ENCODE measurements around the gene MADD. TPM values are rescaled to one million over a fixed set of nuclear protein-coding genes. Genes with fewer than 3 reads are reported as not detected.

Gene MADD
- total RNA-seq, 1 donor from 2014 or later = 40.9 TPM

DNA sequence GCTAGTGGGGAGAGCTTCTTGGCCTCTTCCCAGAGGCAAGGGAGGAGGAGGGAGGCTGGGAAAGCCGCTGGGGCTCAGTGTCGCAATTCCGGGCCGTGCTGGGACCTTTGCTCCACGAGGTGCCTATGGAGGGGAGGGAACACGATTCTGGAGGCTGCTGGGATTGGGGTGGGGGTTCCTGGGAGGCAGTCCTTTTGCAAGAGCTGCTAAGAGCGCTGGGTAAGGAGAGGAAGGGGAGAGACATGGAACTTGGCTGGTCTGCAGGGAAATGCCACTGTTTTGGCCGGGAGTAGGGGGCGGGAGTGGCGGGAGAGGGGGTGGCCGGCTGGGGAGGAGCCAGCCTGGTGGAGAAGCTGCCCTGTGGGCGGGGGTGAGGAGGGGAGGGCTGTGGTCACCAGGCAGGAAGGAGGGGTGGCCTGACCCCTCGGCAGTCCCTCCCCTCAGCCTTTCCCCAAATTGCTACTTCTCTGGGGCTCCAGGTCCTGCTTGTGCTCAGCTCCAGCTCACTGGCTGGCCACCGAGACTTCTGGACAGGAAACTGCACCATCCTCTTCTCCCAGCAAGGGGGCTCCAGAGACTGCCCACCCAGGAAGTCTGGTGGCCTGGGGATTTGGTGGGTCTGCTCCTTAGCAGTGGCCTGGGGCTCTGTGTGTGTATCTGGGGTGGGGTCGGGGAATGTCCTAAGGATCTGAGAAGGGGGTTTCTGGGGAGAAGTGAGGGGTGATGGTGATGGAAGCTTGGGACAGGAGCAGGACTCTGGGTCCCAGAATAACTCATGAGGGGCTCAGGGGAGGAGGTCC, 12.2 kb upstream of the MADD start, which contains the start of gene NR1H3:
Gene NR1H3, plus strand, starts transcription at position 480 of the 800 bp plus-strand sequence. CDS start 1,221 bp downstream, outside the sequence.
- intact Hi-C loops (cut with micrococcal nuclease) = no loop called here
- DNase-seq = peak; percentile 86
- peaks cover 73% of the 10 kb centered on the region for H3K4me1 ChIP-seq

GRCh38 chr11:47258317-47258902, 11.5 kb upstream of the MADD start:
- peak overlapping the region; percentile 85 for H3K27ac ChIP-seq (replicated peaks)
- no peak for TF ChIP-seq CTCF (IDR thresholded peaks at IDR 0.05; ENCODE audit: borderline replicate concordance)
- H3K4me3 ChIP-seq = peak overlapping the region; percentile 64
- intact Hi-C loops (cut with micrococcal nuclease) = no loop called here
- H3K4me1 ChIP-seq = peaks cover 69% of the 10 kb centered on the region
- H3K27me3 ChIP-seq (ENCODE audit: low read depth) = no peaks in the 10 kb centered on the region
- H3K9me3 ChIP-seq (replicated peaks) = no peaks in the 10 kb centered on the region
- H3K36me3 ChIP-seq = peaks cover 7% of the 10 kb centered on the region
- DNase-seq = no peak

More for the DNA sequence above, 12.2 kb upstream of the MADD start, which contains the start of gene NR1H3:
- Histone ChIP-seq H3K36me3 (peaks cover 7% of the 10 kb centered on the region), H3K4me3 (peak within 1 kb of the TSS; percentile 64), H3K27ac (replicated peaks) (peak within 1 kb of the TSS; percentile 85), H3K9me3 (replicated peaks) (no peaks in the 10 kb centered on the region), H3K27me3 (ENCODE audit: low read depth) (no peaks in the 10 kb centered on the region)
- TF ChIP-seq CTCF (IDR thresholded peaks at IDR 0.05; ENCODE audit: borderline replicate concordance) = peak; percentile 70

DNA sequence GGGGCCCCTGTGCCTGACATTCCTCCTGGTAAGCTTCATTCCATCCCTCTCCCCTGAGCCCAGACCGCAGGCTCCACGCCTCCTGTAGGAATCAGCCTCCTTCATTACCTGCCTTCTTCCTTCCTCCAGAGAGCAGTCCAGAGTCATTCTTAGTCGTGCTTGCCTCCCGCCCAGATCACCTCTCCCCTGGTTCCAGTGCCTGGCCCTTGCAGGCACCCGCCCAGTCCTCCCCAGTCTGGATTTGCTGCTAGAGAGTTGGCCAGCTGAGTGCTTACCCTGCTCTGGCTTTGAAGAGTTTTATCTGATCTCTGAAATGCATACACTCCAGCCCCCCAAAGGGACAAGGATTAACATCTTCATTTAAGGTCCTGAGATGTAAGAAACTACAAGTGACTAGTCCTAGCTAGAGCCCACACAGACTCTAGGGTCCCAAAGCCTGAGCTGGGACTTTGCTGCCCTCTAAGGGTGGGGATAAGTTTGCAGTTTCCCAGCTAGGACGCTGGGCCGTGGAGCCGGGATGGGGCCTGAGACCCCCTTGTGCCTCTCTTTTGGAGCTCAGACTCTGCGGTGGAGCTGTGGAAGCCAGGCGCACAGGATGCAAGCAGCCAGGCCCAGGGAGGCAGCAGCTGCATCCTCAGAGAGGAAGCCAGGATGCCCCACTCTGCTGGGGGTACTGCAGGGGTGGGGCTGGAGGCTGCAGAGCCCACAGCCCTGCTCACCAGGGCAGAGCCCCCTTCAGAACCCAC, 10.5 kb upstream of the MADD start:
- Histone ChIP-seq H3K27ac (replicated peaks) (peak overlapping the region; percentile 85), H3K4me1 (peaks cover 59% of the 10 kb centered on the region), H3K4me3 (peak overlapping the region; percentile 64), H3K9me3 (replicated peaks) (no peaks in the 10 kb centered on the region), H3K36me3 (peaks cover 7% of the 10 kb centered on the region), H3K27me3 (ENCODE audit: low read depth) (no peaks in the 10 kb centered on the region)
- peak; percentile 82 for TF ChIP-seq CTCF (IDR thresholded peaks at IDR 0.05; ENCODE audit: borderline replicate concordance)
- intact Hi-C loops (cut with micrococcal nuclease) = no loop called here
- no peak for DNase-seq

DNA sequence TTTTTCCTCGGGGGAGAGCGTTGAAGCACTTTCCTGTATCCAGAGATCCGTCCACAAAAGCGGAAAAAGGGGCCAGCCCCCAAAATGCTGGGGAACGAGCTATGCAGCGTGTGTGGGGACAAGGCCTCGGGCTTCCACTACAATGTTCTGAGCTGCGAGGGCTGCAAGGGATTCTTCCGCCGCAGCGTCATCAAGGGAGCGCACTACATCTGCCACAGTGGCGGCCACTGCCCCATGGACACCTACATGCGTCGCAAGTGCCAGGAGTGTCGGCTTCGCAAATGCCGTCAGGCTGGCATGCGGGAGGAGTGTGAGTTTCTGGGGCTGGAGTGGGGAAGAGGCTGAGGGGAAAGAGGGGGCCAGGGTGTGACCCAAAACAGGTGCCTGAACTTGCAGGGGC, 9.6 kb upstream of the MADD start:
- intact Hi-C loops (cut with micrococcal nuclease) = no loop called here
- H3K27me3 ChIP-seq (ENCODE audit: low read depth) = no peaks in the 10 kb centered on the region
- no peak for TF ChIP-seq CTCF (IDR thresholded peaks at IDR 0.05; ENCODE audit: borderline replicate concordance)
- no peak for DNase-seq
- peaks cover 52% of the 10 kb centered on the region for H3K4me1 ChIP-seq
- H3K27ac ChIP-seq (replicated peaks) = no peak overlapping the region
- H3K36me3 ChIP-seq = peaks cover 7% of the 10 kb centered on the region
- no peaks in the 10 kb centered on the region for H3K9me3 ChIP-seq (replicated peaks)
- H3K4me3 ChIP-seq = no peak overlapping the region

- no peaks in the 10 kb centered on the region for H3K9me3 ChIP-seq (replicated peaks)
- H3K36me3 ChIP-seq = peaks cover 7% of the 10 kb centered on the region
- no peak for TF ChIP-seq CTCF (IDR thresholded peaks at IDR 0.05; ENCODE audit: borderline replicate concordance)
- no peak overlapping the region for H3K27ac ChIP-seq (replicated peaks)
- intact Hi-C loops (cut with micrococcal nuclease) = no loop called here
- H3K4me1 ChIP-seq = peaks cover 42% of the 10 kb centered on the region
- H3K4me3 ChIP-seq = no peak overlapping the region
- no peaks in the 10 kb centered on the region for H3K27me3 ChIP-seq (ENCODE audit: low read depth)
- no peak for DNase-seq
Observed at GRCh38 chr11:47261291-47261800, 8.6 kb upstream of the MADD start.

Measured in left ventricle myocardium inferior (tissue), 1 donor.